ENCODE results near the gene HSD3B2. TPM values are rescaled to one million over a fixed set of nuclear protein-coding genes. Genes with fewer than 3 reads are reported as not detected.

HSD3B2 gene
- total and polyA plus RNA-seq, 12 donors = 0.04 TPM; not detected in 11

DNA sequence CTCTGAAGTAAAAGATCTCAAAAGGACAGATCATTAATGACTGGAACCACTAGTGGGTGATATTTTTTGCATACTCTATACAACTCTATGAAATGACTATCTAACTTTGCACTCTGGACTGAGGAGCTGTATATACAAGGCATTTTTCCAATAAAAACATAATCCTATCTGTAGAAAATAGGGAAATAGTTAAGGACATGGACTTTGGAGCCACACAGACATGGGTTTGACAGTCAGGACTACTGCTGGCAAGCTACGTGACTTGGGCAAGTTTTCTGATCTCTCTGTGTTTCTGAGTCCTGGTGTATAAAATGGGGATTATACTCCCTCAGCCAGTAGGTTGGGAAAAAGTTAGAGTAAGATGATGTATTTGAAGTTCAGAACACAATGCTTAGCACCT, 20.9 kb upstream of the HSD3B2 start:
- ATAC-seq = no peak

DNA sequence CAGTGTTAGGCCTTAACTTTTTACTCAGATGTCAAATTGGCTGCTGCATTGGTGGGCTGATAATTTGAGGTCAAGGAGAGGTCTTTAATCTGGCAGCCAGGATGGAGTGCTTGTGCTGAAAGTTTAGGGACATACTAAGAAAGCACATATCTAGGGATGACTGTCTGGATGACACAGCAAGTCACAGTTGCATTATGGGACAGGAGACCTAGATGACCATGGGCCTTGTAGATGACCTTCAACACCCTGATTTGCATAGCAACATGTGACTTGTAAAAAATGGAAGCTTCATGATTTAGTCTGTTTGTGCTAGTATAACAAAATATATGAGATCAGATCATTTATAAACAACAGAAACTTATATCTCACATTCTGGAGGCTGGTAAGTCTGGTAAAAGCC, 18.0 kb upstream of the HSD3B2 start:
- intact Hi-C loops (cut with DNase I) = no loop called here
- no peaks in the 10 kb centered on the region for H3K9me3 ChIP-seq
- peaks cover 0 to 10% (median 0%) of the 10 kb centered on the region in 7 donors for H3K27me3 ChIP-seq
- DNase-seq (no peak), ATAC-seq (no peak)
- no peak overlapping the region for H3K27ac ChIP-seq
- no peaks in the 10 kb centered on the region for H3K4me1 ChIP-seq
- TF ChIP-seq CTCF (IDR thresholded peaks at IDR 0.05) = no peak
- H3K4me3 ChIP-seq = no peak overlapping the region
- H3K36me3 ChIP-seq = no peaks in the 10 kb centered on the region

More for the DNA sequence above, 20.9 kb upstream of the HSD3B2 start:
- TF ChIP-seq CTCF (IDR thresholded peaks at IDR 0.05) = no peak
- no peak overlapping the region for H3K27ac ChIP-seq
- H3K4me1 ChIP-seq = no peaks in the 10 kb centered on the region
- DNase-seq = no peak
- peaks cover 0 to 10% (median 0%) of the 10 kb centered on the region in 7 donors for H3K27me3 ChIP-seq
- no peaks in the 10 kb centered on the region for H3K36me3 ChIP-seq
- WGBS, 2 donors = 85 to 88% methylated on average over 1 of the region's 1 CpG
- intact Hi-C loops (cut with DNase I) = no loop called here
- no peaks in the 10 kb centered on the region for H3K9me3 ChIP-seq
- no peak overlapping the region for H3K4me3 ChIP-seq

DNA sequence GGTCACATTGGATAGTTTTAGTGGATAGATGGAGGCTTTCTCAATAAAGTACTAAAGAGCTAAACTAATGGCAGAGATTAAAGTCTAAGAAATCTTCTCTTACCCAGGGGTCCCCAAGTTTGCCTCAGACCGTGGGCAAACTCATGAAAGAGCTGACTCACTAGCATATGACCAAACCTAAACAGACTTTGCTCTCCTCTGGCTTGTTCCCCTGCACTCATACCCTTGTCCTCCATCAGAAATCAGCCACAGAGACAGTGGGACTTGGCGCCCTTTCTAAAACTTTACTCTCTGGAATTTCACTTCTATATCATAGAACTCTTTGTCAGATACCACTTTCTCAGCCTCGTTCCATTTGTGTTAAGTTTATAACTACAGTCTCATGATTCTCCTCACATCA, 17.0 kb upstream of the HSD3B2 start:
- Histone ChIP-seq H3K4me1 (no peaks in the 10 kb centered on the region), H3K4me3 (no peak overlapping the region), H3K27me3 (peaks cover 0 to 4% (median 0%) of the 10 kb centered on the region in 7 donors), H3K36me3 (no peaks in the 10 kb centered on the region), H3K9me3 (no peaks in the 10 kb centered on the region), H3K27ac (no peak overlapping the region)
- ATAC-seq (no peak), DNase-seq (no peak)
- intact Hi-C loops (cut with DNase I) = no loop called here
- TF ChIP-seq CTCF (IDR thresholded peaks at IDR 0.05) = no peak
- WGBS, 2 donors = 73 to 76% methylated on average over 3 of the region's 3 CpGs

DNA sequence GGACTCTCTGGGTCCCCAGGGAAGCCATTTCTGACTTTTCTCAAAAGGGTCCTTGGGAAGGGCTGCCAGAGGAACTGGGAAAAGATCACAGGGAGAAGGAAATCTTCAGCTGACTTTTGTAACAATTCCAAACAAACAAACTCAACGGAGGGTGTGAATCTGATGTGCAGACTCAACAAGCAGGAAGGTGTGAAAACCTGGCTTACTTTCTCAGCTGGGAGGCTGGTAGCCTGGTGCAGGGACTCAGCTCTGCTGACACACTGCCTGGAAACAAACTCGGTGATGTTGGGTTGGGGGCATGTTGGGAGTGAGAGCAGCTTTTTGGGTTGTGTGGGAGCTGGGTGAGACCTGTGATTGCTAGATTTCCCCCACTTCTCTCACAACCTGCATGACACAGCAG, 10.2 kb upstream of the HSD3B2 start:
- no peak overlapping the region for H3K4me3 ChIP-seq
- H3K27me3 ChIP-seq = peaks cover 0 to 5% (median 0%) of the 10 kb centered on the region in 7 donors
- 6 to 16% methylated on average over 2 of the region's 2 CpGs for WGBS, 2 donors
- no peak for ATAC-seq
- TF ChIP-seq CTCF (IDR thresholded peaks at IDR 0.05) = no peak
- no peaks in the 10 kb centered on the region for H3K36me3 ChIP-seq
- no peak overlapping the region for H3K27ac ChIP-seq
- intact Hi-C loops (cut with DNase I) = no loop called here
- H3K9me3 ChIP-seq = peaks cover 0 to 30% (median 0%) of the 10 kb centered on the region in 11 donors
- no peak for DNase-seq
- H3K4me1 ChIP-seq = no peaks in the 10 kb centered on the region

DNA sequence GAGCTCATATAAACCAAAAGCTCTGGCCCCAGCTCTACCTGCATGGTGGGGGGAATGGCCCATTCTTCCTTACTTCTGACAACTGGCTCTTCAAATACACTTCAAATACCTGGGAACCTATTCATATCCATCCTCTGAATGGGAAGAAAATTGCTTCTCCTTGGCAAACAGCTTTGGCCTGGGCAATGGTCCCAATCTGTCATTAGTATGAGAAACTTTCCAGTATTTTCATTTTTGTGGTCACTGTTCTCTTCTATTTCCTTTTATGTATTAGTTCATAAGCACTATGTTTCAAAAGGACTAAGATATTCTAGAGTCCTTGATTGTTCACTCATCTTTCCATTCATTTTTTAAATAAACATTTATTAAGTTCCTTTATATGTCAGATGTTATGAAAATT, 5.2 kb upstream of the HSD3B2 start:
- no peaks in the 10 kb centered on the region for H3K36me3 ChIP-seq
- ATAC-seq (no peak), DNase-seq (no peak)
- no peak overlapping the region for H3K4me3 ChIP-seq
- intact Hi-C loops (cut with DNase I) = no loop called here
- no peak for TF ChIP-seq CTCF (IDR thresholded peaks at IDR 0.05)
- H3K9me3 ChIP-seq = peaks cover 0 to 30% (median 0%) of the 10 kb centered on the region in 11 donors
- H3K4me1 ChIP-seq = no peaks in the 10 kb centered on the region
- H3K27me3 ChIP-seq = no peaks in the 10 kb centered on the region
- H3K27ac ChIP-seq = no peak overlapping the region

All from heart right ventricle (tissue), 16 donors.